Measurements from ENCODE around the gene DHPS. TPM values are rescaled to one million over a fixed set of nuclear protein-coding genes. Genes with fewer than 3 reads are reported as not detected.
"Not testable (repeated sequence)": the region's sequence is repeated elsewhere in the genome, so short reads cannot be mapped to it uniquely, and the experiment has no call there.

DHPS gene
- polyA plus RNA-seq, 1 experiment, result 59.1 TPM

DNA sequence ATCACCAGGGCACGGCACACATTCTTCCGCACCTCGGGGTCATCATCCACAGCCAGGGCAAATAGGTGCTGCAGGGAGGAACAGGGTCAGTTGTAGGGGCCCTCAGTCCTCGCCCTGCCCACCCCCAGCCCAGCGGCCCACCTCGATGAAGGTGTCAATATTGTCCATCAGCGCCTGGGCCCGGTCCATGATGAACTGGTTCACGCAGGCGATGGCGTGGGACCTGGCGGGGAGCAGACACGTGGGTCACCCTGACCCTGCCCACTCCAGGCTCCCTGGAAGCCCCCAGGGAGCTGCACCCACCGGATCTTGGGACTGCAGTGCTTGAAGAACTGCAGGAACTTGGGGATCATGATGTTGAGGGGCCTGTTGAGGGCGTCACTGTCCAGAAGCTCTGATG, 33.4 kb upstream of the DHPS start:
- H3K9me3 ChIP-seq (ENCODE audit: control insufficient read depth, insufficient read depth, low read length), result no peaks in the 10 kb centered on the region
- ChIA-PET POLR2A (no interaction called here), CTCF (interaction anchor here (0.6 to 1.8 kb wide), 3 partner anchors 9 to 132 kb away, joined by 3 to 9 read pairs (median 3); partner anchors contain the start of gene TNPO2)
- no peaks in the 10 kb centered on the region for H3K27me3 ChIP-seq (ENCODE audit: control insufficient read depth, insufficient read depth, low read length)
- no peak for DNase-seq (ENCODE audit: low read depth, low spot score)
- no peak overlapping the region for H3K27ac ChIP-seq (ENCODE audit: low read depth, low read length)
- H3K4me3 ChIP-seq (ENCODE audit: low read depth, low read length), result no peak overlapping the region
- TF ChIP-seq, protein P1, sequence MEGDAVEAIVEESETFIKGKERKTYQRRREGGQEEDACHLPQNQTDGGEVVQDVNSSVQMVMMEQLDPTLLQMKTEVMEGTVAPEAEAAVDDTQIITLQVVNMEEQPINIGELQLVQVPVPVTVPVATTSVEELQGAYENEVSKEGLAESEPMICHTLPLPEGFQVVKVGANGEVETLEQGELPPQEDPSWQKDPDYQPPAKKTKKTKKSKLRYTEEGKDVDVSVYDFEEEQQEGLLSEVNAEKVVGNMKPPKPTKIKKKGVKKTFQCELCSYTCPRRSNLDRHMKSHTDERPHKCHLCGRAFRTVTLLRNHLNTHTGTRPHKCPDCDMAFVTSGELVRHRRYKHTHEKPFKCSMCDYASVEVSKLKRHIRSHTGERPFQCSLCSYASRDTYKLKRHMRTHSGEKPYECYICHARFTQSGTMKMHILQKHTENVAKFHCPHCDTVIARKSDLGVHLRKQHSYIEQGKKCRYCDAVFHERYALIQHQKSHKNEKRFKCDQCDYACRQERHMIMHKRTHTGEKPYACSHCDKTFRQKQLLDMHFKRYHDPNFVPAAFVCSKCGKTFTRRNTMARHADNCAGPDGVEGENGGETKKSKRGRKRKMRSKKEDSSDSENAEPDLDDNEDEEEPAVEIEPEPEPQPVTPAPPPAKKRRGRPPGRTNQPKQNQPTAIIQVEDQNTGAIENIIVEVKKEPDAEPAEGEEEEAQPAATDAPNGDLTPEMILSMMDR (IDR thresholded peaks at IDR 0.05; ENCODE audit: low read depth, low read length), result no peak

DNA sequence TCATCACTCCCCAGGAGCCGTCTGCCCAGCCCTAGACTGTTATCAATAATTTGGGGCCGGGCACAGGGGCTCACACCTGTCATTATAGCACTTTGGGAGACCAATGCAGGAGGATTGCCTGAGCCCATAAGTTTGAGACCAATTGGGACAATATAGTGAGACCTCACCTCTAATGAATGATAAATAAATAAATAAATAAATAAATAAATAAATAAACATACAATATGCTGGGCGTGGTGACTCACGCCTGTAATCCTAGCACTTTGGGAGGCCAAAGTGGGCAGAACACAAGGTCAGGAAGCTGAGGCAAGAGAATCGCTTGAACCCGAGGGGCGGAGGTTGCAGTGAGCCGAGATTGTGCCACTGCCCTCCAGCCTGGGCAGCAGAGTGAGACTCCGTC, 31.6 kb upstream of the DHPS start:
- H3K27me3 ChIP-seq (ENCODE audit: control insufficient read depth, insufficient read depth, low read length); H3K27ac ChIP-seq (ENCODE audit: low read depth, low read length); H3K9me3 ChIP-seq (ENCODE audit: control insufficient read depth, insufficient read depth, low read length); POLR2A ChIA-PET; DNase-seq (ENCODE audit: low read depth, low spot score); H3K4me3 ChIP-seq (ENCODE audit: low read depth, low read length): not testable (repeated sequence)
- CTCF ChIA-PET, result interaction anchor here (0.9 to 1.4 kb wide), 4 partner anchors 18 to 134 kb away, joined by 3 to 6 read pairs (median 4); partner anchors contain the start of gene GET3

DNA sequence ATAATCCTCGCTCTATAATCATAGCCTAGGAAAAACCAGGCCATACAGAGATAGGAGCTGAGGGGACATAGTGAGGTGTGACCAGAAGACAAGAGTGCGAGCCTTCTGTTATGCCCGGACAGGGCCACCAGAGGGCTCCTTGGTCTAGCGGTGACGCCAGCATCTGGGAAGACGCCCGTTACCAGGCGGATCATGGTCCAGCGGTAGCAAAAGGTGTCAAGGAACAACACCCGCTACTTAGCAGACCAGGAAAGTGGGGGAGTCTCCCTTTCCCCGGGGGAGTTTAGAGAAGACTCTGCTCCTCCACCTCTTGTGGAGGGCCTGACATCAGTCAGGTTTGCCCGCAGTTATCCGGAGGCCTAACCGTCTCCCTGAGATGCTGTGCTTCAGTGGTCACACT, 30.4 kb upstream of the DHPS start:
- H3K9me3 ChIP-seq (ENCODE audit: control insufficient read depth, insufficient read depth, low read length); POLR2A ChIA-PET; H3K27ac ChIP-seq (ENCODE audit: low read depth, low read length); DNase-seq (ENCODE audit: low read depth, low spot score); H3K4me3 ChIP-seq (ENCODE audit: low read depth, low read length); H3K27me3 ChIP-seq (ENCODE audit: control insufficient read depth, insufficient read depth, low read length): not testable (repeated sequence)
- CTCF ChIA-PET, result interaction anchor here (0.7 to 1.1 kb wide), 2 partner anchors 56 to 84 kb away, joined by 3 read pairs; no protein-coding TSS in a partner anchor

DNA sequence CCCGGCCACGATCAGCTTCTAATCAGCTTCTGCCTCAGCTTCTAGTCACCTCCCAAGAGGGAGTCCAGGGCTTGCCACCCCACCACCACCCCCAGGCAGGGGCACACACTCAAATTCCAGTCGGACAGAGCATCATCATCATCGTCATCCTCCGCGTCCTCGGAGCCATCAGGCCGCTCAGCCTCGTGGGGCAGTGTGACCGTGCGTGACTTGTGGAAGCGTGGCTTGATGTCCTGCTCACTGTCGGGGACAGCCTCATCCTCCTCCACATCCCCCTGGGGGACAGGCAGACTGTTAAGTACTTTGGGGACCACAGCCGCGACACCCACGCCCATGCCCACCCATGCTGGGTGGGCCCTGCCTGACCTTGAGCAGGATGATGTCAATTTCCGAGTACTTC, 29.5 kb upstream of the DHPS start:
- Histone ChIP-seq H3K27ac (ENCODE audit: low read depth, low read length) (no peak overlapping the region), H3K9me3 (ENCODE audit: control insufficient read depth, insufficient read depth, low read length) (no peaks in the 10 kb centered on the region), H3K27me3 (ENCODE audit: control insufficient read depth, insufficient read depth, low read length) (no peaks in the 10 kb centered on the region), H3K4me3 (ENCODE audit: low read depth, low read length) (no peak overlapping the region)
- TF ChIP-seq, protein P1 (IDR thresholded peaks at IDR 0.05; ENCODE audit: low read depth, low read length), result no peak
- ChIA-PET CTCF (interaction anchor here (1.0 kb wide), 1 partner anchor 137 kb away, joined by 3 read pairs; no protein-coding TSS in a partner anchor), POLR2A (no interaction called here)
- no peak for DNase-seq (ENCODE audit: low read depth, low spot score)

DNA sequence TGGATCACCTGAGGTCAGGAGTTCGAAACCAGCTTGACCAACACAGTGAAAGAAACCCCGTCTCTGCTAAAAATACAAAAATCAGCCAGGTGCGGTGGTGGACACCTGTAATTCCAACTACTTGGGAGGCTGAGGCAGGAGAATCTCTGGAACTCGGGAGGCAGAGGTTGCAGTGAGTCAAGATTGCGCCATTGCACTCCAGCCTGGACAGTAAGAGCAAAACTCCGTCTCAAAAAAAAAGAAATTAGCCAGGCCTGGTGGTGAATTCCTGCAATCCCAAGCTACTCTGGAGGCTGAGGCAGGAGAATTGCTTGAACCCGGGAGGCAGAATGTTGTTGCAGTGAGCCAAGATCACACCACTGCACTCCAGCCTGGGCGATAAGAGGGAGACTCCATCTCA, 27.0 kb upstream of the DHPS start:
- Histone ChIP-seq H3K9me3 (ENCODE audit: control insufficient read depth, insufficient read depth, low read length) (no peaks in the 10 kb centered on the region), H3K27me3 (ENCODE audit: control insufficient read depth, insufficient read depth, low read length) (no peaks in the 10 kb centered on the region), H3K27ac (ENCODE audit: low read depth, low read length) (no peak overlapping the region), H3K4me3 (ENCODE audit: low read depth, low read length) (no peak overlapping the region)
- CTCF ChIA-PET, result interaction anchor here (0.6 to 2.0 kb wide), 3 partner anchors 9 to 88 kb away, joined by 3 to 9 read pairs (median 3); no protein-coding TSS in a partner anchor
- DNase-seq (ENCODE audit: low read depth, low spot score), result no peak
- TF ChIP-seq, protein P1 (IDR thresholded peaks at IDR 0.05; ENCODE audit: low read depth, low read length), result no peak
- POLR2A ChIA-PET, result interaction anchor here (0.6 kb wide), 1 partner anchor 22 kb away, joined by 4 read pairs; no protein-coding TSS in a partner anchor

DNA sequence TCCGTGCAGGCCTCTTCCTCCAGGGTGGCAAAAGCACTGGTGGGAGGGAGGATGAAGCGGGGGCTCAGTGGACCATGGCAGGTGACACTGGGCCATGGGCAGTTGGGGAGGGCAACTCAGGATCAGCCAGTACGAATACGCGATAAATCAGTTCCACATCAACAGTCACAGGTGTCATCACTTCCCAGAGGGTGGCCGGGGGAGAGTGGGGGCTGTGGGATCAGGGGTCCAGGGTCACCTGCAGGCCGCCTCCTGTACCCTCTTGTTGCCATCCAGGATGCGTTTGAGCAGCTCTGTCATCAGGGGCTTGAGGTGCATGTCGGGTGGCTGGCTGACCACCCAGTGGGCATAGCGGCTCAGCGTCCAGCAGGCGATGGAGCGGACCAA, 24.6 kb upstream of the DHPS start:
- Histone ChIP-seq H3K27me3 (ENCODE audit: control insufficient read depth, insufficient read depth, low read length) (no peaks in the 10 kb centered on the region), H3K9me3 (ENCODE audit: control insufficient read depth, insufficient read depth, low read length) (no peaks in the 10 kb centered on the region; the same call in 1 of the 2 replicates), H3K27ac (ENCODE audit: low read depth, low read length) (no peak overlapping the region), H3K4me3 (ENCODE audit: low read depth, low read length) (no peak overlapping the region)
- ChIA-PET CTCF (interaction anchor here (1.1 kb wide), 2 partner anchors 51 to 60 kb away, joined by 3 to 4 read pairs; no protein-coding TSS in a partner anchor), POLR2A (no interaction called here)
- DNase-seq (ENCODE audit: low read depth, low spot score), result no peak
- TF ChIP-seq, protein P1 (IDR thresholded peaks at IDR 0.05; ENCODE audit: low read depth, low read length), result no peak
